LNCaP clone FGC (cell line): ENCODE data around the gene SCIN.
A peak's percentile ranks its signal among the peaks of the same experiment; 100 is the strongest.
"Not testable (repeated sequence)": the region's sequence is repeated elsewhere in the genome, so short reads cannot be mapped to it uniquely, and the experiment has no call there.

Experiments used
- DNase-seq: peaks from one replicate; pipeline ENCODE4 v3.0.0-alpha.2; 2011; ENCODE audit warnings: low read depth
- H3K4me3 ChIP-seq: 2 replicates; pipeline ENCODE4 v1.5.1; 2011; ENCODE audit warnings: mild to moderate bottlenecking, low read depth, low read length, control low read depth
- TF ChIP-seq, protein P1 (sequence below): IDR thresholded peaks from 2 replicates; pipeline ENCODE4 v1.5.1; 2012; ENCODE audit warnings: mild to moderate bottlenecking; ENCODE audit not compliant: control insufficient read depth, insufficient read depth; ENCODE audit errors: extremely low read depth

The SCIN gene

DNA sequence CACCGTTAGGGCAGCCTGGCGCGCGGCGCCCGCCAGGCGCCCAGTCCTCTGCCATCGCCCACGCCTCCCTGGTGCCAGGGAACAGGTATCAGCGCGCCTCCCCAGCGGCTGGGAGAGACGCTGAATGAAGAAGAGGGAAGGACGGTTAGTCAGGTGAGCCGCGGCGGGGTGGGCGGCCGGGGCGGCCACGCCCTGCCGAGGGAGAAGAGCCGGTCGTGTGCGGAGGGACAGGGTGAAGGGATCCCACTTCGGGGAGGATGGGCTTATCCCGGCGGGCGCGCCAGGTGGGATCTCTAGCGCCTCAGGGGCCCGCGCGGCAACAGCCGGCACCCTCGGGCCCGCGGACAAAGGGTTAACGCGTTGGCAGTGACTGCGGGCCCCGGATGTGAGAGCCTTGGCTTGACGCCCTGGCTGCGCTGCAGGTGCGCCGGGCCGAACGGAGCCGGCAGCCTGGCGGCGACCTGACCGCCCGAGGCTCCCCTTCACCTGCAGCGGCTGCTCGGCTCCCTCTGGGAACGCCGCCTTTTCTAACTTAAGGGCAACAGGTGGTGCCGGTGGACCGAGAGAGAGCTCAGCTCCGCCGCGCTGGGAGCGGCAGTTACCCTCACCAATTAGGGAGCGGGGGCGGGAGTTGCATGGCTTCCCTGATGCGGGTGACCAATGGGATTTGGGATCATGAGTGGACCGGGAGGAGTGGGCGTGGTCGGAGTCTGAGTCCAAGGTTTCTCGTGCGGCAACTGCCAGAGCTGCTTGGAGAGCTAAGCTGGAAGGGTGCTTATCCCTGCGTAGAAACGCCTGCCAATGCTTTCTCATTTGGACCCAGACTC is 116.6 kb downstream of the SCIN start, which contains the start of gene ARL4A:
TSS of gene ARL4A (plus strand) at position 743 of the 827 bp plus-strand sequence. CDS start 622 bp downstream, outside the sequence.
- peak within 1 kb of the TSS; percentile 67 for H3K4me3 ChIP-seq
- peak; percentile 96 for DNase-seq
- TF ChIP-seq, protein P1, sequence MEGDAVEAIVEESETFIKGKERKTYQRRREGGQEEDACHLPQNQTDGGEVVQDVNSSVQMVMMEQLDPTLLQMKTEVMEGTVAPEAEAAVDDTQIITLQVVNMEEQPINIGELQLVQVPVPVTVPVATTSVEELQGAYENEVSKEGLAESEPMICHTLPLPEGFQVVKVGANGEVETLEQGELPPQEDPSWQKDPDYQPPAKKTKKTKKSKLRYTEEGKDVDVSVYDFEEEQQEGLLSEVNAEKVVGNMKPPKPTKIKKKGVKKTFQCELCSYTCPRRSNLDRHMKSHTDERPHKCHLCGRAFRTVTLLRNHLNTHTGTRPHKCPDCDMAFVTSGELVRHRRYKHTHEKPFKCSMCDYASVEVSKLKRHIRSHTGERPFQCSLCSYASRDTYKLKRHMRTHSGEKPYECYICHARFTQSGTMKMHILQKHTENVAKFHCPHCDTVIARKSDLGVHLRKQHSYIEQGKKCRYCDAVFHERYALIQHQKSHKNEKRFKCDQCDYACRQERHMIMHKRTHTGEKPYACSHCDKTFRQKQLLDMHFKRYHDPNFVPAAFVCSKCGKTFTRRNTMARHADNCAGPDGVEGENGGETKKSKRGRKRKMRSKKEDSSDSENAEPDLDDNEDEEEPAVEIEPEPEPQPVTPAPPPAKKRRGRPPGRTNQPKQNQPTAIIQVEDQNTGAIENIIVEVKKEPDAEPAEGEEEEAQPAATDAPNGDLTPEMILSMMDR = peak; percentile 80

DNA sequence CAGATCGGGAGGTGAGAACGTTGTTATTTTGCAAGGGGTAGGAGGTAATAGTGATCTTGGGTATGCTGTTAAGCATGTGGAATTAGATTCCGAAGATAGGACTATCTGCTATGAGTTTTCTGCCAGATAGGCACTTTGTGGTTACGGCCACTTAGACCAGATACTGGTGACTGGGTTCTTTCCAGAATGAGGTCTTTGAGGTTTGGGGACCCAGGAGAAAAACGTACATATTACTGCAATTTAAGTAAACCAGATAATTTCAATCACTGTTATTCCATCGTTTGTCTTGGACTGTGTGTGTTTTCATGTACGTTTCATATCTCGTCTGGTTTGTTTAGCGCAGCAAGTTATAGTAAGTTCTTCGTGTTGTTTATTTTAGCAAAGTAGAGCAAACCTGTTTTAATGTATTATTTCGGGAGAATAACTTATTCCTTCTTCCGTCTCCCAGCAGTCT is 117.2 kb downstream of the SCIN start:
- TF ChIP-seq, protein P1 = no peak
- DNase-seq = no peak

DNA sequence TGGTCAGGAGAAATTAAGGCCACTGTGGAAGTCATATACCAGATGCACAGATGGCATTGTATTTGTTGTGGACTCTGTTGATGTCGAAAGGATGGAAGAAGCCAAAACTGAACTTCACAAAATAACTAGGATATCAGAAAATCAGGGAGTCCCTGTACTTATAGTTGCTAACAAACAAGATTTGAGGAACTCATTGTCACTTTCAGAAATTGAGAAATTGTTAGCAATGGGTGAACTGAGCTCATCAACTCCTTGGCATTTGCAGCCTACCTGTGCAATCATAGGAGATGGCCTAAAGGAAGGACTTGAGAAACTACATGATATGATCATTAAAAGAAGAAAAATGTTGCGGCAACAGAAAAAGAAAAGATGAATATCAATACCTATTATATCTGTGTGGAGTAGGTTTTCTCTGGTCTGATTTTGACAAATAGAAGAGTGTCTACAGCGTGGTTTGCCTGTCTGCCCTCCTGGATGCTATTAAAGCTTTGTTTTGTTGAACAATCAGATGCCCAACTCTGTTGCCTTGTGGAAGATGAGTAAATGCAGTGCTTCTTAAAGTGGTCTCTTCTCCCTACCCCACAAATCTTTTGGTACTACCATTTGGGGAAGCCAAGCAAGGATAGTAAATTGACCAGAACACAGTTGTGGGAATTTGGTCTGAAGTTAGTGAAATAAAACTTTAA is 118.1 kb downstream of the SCIN start:
- not testable (repeated sequence) for DNase-seq, H3K4me3 ChIP-seq

More for the DNA sequence above, 117.2 kb downstream of the SCIN start:
- H3K4me3 ChIP-seq = peak overlapping the region; percentile 67

DNA sequence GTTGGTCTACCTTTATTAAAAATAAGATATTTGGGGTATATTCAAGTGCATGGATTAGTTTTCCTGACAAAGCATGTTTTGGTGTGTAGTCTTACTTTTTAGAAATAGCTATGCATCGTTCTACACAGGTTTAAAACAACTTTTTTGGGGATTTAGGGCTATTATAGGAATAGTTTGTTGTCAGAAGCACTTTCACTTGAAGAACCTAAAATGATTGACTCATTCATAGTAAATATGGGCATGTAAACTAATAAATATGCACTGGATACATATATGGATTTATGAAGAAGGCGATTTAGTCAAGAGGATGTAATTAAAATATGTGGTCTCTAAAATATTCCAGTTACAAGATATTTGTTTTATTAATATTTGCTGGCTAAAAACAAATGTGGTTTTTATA is 118.9 kb downstream of the SCIN start:
- no peak for DNase-seq
- H3K4me3 ChIP-seq = no peak overlapping the region
- TF ChIP-seq, protein P1 = no peak

DNA sequence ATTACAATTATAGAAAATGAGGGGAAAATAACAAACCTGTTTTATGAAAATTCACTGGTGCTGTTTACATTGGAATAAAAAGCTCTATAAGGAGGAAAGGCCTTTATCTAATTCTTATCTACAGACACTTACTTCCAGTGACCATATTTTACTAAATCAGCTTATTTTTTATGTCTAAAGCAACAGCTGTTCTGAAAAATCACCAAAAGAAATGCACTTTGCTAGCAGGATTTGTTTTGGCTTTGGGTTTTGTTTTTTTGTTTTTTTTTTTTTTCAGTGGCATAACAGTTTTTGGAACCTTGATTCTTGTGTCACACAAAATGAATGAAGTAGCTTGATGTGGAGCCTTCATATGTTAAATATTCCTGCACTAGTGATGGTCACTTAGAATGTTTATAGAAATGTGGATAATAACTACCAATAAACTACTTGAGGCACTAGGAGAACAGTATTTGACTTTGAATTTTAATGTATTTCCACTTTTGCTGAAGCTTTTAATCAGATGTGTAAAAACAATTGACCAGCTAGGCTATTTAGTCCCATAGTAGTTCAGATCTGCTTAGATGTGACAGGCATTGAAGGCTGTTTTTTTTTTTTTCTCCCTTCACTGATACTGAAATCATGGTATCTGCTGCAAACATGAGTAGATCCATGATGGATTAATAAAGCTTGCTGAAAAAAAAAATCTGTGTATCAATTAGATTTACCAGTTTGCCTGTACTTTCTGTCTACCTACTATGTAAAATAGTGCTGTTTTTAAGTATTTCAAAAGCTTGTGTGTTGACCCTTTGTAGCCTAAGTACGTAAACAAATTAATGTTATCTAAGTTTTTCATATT is 119.7 kb downstream of the SCIN start:
- TF ChIP-seq, protein P1 = no peak
- DNase-seq = no peak
- H3K4me3 ChIP-seq = no peak overlapping the region

DNA sequence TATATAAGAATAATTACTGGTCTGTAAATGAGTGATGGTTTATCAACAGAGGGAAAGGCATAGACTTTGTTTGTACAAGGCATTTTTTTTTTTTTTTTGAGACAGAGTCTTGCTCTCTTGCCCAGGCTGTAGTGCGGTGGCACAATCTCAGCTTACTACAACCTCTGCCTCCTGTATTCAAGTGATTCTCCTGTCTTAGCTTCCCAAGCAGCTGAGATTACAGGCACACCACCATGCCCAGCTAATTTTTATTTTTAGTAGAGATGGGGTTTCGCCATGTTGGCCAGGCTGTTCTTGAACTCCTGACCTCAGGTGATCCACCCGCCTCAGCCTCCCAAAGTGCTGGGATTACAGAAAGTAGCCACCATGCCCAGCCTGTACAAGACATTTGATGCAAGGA is 120.9 kb downstream of the SCIN start:
- H3K4me3 ChIP-seq, DNase-seq: not testable (repeated sequence)

DNA sequence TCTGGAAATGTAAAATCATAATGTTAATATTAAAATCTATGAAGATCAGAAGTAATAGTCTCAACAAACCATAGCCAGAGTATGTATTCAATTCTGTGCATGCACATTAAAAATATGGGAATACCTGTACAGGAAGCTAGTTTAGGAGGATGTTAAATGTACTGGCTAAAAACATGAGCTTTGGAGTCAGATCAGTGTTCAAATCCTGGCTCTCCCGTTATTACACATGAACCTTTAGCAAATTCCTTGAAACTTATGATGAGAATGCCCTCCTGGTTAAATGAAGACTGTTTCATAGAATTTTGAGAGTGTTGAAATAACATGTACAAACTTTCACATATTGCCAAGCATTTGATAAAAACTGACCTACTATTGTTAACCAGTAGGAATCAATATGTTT is 121.5 kb downstream of the SCIN start:
- TF ChIP-seq, protein P1 = no peak
- no peak for DNase-seq
- H3K4me3 ChIP-seq = no peak overlapping the region
